Fibroblast of lung (primary cell): Measurements from ENCODE around the gene EYS.

Experiments
- CTCF ChIP-seq, 2 donors: IDR thresholded peaks in 1 of 2; conservative IDR thresholded peaks in 1 of 2; 1 replicate in 1 of 2; 2 replicates in 1 of 2; pipeline ENCODE4 v1.5.1; 2011 to 2012; ENCODE audit warnings: low read length in 2 of 2, control low read depth in 1 of 2, inconsistent platforms in 1 of 2, low read depth in 1 of 2, mild to moderate bottlenecking in 1 of 2
- EZH2 ChIP-seq: IDR thresholded peaks from 2 replicates; pipeline ENCODE4 v1.5.1; 2012; ENCODE audit warnings: low read length, control low read depth, mild to moderate bottlenecking; ENCODE audit errors: missing control alignments

GRCh38 chr6:63964366-63964765 is 1742.7 kb downstream of the EYS start:
- TF ChIP-seq CTCF (conservative IDR thresholded peaks at IDR 0.05 in 1 of 2, IDR thresholded peaks at IDR 0.05 in 1 of 2; ENCODE audit: low read depth in 1 of 2, low read length in 2 of 2) (no peak), EZH2 (no peak)
